ENCODE data around the gene SPOP.

GRCh38 chr17:49621420-49621819, 56.5 kb downstream of the SPOP start:
- TF ChIP-seq EZH2 (IDR thresholded peaks at IDR 0.05; ENCODE audit: low read length, missing control alignments) (no peak), CTCF (conservative IDR thresholded peaks at IDR 0.05 in 1 of 2, IDR thresholded peaks at IDR 0.05 in 1 of 2; ENCODE audit: low read depth in 1 of 2, low read length in 2 of 2) (no peak)
